G401 (cell line): ENCODE measurements around the gene FRMD5. TPM values are rescaled to one million over a fixed set of nuclear protein-coding genes. Genes with fewer than 3 reads are reported as not detected.
"Not testable (repeated sequence)": the region's sequence is repeated elsewhere in the genome, so short reads cannot be mapped to it uniquely, and the experiment has no call there.

Experiments
- DNase-seq: peaks from one replicate; pipeline ENCODE4 v3.0.0-alpha.2; 2015; ENCODE audit warnings: low spot score
- in situ Hi-C: cut with HindIII; loops from 2 replicates; pipeline ENCODE4 v1.10.0; 2016; ENCODE audit warnings: low sequenced_read_pairs, mixed read lengths
- total RNA-seq: library from RNA; depleted of rRNA; stranded (reverse); fragments of >200 nt; shearing (Covaris generic); gene quantifications from 2 replicates; pipeline ENCODE4 v1.2.3, GENCODE V29; 2014

The FRMD5 gene
- total RNA-seq, 1 experiment from 2014 or later = not detected

GRCh38 chr15:44058126-44058525, 136.9 kb downstream of the FRMD5 start:
- in situ Hi-C loops = no loop called here

GRCh38 chr15:44045661-44046060, 149.4 kb downstream of the FRMD5 start:
- DNase-seq = no peak

More at GRCh38 chr15:44058126-44058525, 136.9 kb downstream of the FRMD5 start:
- no peak for DNase-seq

GRCh38 chr15:44045217-44045616, 149.9 kb downstream of the FRMD5 start:
- in situ Hi-C loops = no loop called here
- no peak for DNase-seq

More at GRCh38 chr15:44045661-44046060, 149.4 kb downstream of the FRMD5 start:
- in situ Hi-C loops = no loop called here

- no peak for DNase-seq
- in situ Hi-C loops = no loop called here
Observed at GRCh38 chr15:44038755-44039191, 156.3 kb downstream of the FRMD5 start.

DNA sequence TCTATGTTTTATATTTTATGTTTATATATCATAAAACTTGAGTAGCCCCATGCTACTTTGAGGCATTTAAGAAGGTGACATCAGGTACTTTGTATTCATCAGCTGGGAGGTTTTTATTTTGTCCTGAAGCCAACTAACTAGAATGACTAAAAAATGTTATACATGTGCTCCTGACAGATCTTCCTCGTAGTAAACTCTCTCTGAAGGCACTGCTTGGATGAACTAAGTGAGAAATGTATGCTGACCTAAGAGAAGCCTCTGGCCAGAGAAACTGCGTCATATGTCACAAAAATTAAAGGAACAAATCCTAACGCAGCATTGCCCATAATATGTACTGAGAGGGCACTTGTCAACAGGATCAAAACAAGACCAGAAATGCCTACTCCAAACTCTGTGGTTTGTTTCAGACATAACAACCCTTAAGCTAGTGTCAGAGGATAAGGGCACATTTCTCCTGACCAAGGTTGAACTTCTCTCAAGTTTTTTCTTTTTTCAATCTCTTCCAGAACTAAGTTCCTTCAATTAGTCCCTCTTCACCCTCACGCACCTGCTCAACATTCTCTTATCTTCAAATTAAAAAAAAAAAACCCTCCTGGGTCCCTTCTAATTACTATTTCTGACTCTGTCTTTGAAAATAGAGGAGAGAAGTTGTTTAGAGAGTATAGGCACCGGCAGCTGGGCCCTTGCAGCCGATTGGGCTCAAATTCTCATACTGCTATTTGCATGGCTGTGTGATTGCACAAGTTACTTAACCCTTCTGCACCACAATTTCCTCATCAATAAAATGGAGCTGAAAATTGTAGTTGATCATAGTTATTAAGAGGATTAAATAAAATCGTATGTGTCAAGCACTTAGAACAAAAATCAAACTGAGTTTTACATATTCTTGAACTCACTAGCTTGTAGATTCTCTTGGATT, 159.0 kb downstream of the FRMD5 start:
- in situ Hi-C loops = no loop called here
- DNase-seq = peak; percentile 26

DNA sequence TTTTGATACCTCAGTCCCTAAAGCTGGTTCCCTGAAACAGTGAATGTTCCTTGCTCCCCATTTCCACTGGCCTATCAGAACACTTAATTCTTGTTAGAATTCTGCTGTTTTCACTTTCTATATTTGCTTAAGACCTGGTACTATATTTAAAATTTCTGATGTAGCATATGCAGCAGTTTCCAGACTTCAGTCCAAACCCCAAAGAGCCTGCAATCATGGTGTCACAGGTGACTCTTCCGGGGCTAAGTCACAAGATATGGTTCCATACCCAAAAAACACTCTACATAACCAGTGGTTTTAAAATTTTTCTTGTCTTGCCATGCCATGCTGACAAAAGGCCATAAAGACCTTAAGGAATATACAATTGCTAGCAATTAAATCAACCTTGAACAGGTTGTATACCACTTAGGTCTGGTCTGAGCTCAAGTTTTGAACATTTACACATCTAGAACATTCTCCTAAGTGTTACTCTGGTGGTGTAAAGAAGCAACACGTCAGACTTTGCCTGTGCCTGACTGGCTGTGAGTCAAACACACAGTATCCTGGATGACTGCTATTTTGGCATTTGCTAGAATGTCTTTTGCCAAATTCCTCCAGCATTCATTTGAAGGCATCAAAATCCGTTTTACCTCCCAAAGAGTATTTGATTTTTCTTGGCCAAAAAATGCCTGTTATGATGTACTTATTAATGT, 160.0 kb downstream of the FRMD5 start:
- DNase-seq = peak; percentile 75
- in situ Hi-C loops = no loop called here

DNA sequence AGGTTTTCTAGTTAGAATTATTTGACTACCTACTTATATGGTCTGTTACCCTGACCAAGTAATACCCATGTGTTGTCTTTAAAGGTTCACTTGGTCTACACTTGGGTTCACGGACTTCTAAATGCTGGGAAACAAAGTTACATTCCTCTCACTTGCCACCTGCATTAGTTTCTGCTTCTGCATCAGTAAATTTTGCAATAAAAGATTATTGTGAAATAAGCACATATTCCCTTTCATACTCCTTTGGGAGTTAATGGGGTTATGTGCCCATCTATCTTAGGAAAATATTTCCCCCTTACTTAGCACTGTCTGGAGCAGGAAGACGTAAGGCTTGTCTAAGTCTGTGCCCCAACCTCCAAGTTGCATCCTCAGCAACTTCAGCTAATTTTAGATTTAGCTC, 160.7 kb downstream of the FRMD5 start:
- in situ Hi-C loops = no loop called here
- no peak for DNase-seq

DNA sequence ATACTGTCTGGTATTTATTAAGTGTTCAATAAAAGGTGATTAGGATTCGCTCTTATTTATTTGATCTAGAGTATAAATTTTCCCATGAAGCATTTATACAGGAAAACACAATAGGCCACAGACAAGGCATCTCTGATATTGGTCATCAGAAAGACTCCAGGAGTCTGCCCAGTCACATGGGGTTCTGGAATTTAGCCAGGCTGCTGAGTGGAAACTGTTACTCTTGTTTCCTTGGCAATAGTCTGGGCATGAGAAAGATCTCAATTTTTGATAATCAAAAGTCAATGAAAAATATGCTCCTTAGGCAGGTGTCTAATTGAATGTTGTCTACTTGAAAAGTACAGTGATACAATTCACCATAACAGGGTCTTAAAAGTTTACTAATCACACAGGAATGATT, 161.2 kb downstream of the FRMD5 start:
- in situ Hi-C loops = no loop called here
- no peak for DNase-seq

- in situ Hi-C loops, DNase-seq: not testable (repeated sequence)
Observed at GRCh38 chr15:44032820-44033219, 162.3 kb downstream of the FRMD5 start.

DNA sequence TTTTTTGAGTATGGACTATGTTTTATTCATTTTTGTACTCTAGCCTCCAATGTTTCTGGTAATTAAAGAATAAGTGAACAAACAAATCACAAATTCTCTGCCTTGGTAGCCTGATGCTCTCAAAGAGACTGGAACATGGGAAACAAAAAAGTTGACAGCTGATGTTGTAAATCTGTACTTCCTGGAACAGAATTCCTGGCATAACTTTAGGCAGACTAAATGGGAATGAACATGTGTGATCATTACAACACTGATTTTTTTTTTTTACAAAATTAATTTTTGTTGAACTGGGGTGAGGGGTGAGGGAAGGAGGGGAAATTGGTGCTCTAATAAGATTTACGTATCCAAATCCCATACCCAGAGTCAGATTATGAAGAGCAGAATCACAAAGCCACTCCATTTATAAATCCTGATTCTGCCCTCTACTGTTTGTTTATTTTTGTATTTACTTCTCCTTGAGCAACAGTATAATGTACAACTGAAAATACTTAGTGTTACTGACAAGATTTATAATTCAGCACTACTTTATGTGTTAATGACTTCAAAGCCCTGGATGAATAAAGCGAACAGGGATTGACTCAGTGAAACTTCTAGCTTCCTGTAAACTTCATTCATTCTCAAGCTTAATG, 165.0 kb downstream of the FRMD5 start:
- DNase-seq = no peak
- in situ Hi-C loops = no loop called here

DNA sequence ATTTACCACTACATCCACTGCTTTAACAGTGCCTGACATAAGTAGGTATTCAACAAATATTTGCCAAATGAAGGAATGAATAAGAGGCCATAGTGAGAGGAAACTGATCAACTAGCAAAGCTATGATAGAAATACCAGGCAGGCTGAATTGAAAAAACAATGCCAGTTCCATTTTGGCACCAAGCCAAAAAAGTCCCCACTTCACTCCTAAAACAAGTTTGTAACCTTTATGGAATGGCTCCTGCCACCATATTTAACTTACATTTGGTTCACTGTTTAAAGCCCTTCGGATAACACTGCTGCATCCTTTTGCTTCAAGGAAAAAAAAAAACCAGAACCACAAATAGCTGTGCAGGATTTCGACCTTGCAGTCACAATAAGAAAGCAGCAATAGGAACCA, 166.1 kb downstream of the FRMD5 start:
- DNase-seq = no peak
- in situ Hi-C loops = no loop called here

GRCh38 chr15:44028349-44028748, 166.7 kb downstream of the FRMD5 start:
- in situ Hi-C loops = no loop called here
- no peak for DNase-seq

DNA sequence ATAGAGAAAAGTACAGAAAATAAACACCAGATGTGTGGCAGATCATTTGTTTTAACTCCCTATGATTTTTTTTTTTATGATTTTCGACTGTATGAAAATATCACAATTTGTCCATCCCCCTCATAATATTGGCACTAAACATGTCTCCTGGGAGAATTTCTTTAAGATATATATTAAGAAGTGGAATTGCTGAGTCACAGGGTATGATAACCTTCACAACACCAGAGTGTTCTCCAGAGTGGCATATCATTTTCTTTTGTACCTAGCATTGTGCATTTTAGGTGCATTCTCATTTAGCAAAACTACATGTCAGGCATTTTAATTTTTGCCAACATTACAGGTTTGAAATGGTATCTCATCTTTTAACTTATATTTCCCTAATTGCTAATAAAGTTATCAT, 170.9 kb downstream of the FRMD5 start:
- in situ Hi-C loops = no loop called here

GRCh38 chr15:44023176-44023575, 171.9 kb downstream of the FRMD5 start:
- no peak for DNase-seq
- in situ Hi-C loops = no loop called here

More for the DNA sequence above, 170.9 kb downstream of the FRMD5 start:
- DNase-seq = no peak

GRCh38 chr15:44018151-44018550, 176.9 kb downstream of the FRMD5 start:
- DNase-seq = no peak
- in situ Hi-C loops = no loop called here

DNA sequence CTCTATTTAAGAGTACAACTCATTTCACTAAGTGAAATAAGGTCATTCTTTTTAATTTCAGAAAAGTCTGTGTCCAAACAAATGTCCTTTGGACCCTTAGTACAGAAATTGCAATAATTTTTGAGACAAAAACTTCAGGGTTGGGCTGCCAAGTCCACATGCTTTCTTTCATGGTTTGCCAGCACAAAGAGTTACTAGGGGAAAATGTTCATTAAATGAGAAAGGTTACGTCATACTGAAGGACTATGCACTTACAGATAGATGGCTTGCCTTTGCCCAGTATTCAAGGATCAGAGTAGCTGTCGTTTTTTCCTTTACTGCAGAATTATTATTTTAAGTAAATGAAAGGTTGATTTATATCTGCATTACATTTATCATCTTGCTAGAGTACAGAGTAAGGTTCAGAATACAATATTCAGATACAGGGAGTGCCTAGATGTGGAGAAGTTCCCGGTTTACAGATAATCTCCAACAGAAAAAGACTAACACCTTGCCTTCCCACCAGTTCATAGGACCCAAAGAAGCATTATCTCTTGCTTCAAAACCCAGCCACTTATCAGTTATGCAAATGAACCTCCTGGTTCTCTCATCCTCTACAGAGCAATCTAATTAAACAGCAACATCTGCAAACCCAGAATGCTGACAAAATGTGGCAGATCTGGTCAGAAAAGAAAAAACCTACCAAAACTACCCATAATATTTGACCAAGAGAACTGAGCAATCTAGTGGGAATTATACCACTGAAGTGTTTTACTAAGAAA, 179.3 kb downstream of the FRMD5 start:
- in situ Hi-C loops = no loop called here
- DNase-seq = no peak

GRCh38 chr15:44011238-44011854, 183.7 kb downstream of the FRMD5 start:
- DNase-seq = no peak
- in situ Hi-C loops = no loop called here

- in situ Hi-C loops = no loop called here
Observed at GRCh38 chr15:44010089-44010488, 185.0 kb downstream of the FRMD5 start.

GRCh38 chr15:44009038-44009437, 186.0 kb downstream of the FRMD5 start:
- no peak for DNase-seq

More at GRCh38 chr15:44010089-44010488, 185.0 kb downstream of the FRMD5 start:
- DNase-seq = no peak

More at GRCh38 chr15:44009038-44009437, 186.0 kb downstream of the FRMD5 start:
- in situ Hi-C loops = no loop called here
